ENCODE results near the gene SLC35E3.

- TF ChIP-seq, protein P1, sequence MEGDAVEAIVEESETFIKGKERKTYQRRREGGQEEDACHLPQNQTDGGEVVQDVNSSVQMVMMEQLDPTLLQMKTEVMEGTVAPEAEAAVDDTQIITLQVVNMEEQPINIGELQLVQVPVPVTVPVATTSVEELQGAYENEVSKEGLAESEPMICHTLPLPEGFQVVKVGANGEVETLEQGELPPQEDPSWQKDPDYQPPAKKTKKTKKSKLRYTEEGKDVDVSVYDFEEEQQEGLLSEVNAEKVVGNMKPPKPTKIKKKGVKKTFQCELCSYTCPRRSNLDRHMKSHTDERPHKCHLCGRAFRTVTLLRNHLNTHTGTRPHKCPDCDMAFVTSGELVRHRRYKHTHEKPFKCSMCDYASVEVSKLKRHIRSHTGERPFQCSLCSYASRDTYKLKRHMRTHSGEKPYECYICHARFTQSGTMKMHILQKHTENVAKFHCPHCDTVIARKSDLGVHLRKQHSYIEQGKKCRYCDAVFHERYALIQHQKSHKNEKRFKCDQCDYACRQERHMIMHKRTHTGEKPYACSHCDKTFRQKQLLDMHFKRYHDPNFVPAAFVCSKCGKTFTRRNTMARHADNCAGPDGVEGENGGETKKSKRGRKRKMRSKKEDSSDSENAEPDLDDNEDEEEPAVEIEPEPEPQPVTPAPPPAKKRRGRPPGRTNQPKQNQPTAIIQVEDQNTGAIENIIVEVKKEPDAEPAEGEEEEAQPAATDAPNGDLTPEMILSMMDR (IDR thresholded peaks at IDR 0.05), result no peak
- TF ChIP-seq NFIC (IDR thresholded peaks at IDR 0.05; ENCODE audit: borderline replicate concordance) (no peak), RAD21 (IDR thresholded peaks at IDR 0.05; ENCODE audit: low read length) (no peak), GABPA (IDR thresholded peaks at IDR 0.05; ENCODE audit: low read depth) (no peak), SMC3 (IDR thresholded peaks at IDR 0.05; ENCODE audit: low read depth, low read length) (no peak), EP300 (IDR thresholded peaks at IDR 0.05; ENCODE audit: borderline replicate concordance in 1 of 2, low read depth in 1 of 2, low read length in 1 of 2) (no peak)
Measured at GRCh38 chr12:68766646-68767045, 20.7 kb downstream of the SLC35E3 start.
